CD14-positive monocyte (primary cell): ENCODE data around the gene PRM3. TPM values are rescaled to one million over a fixed set of nuclear protein-coding genes. Genes with fewer than 3 reads are reported as not detected.

ENCODE experiments used
- DNase-seq, 3 donors: peaks; one replicate each; pipeline ENCODE4 v3.0.0-alpha.2; 2011 to 2022
- H2AFZ ChIP-seq: 2 replicates; pipeline ENCODE4 v1.6.0; 2012; ENCODE audit warnings: mild to moderate bottlenecking, low read depth, low read length, inconsistent platforms; ENCODE audit not compliant: insufficient read depth, poor library complexity, severe bottlenecking
- H3K27ac ChIP-seq, 2 donors: 1 replicate in 1 of 2; 2 replicates in 1 of 2; pipeline ENCODE4 v1.5.1; 2012 to 2013; ENCODE audit warnings: low read length in 2 of 2, control low read depth in 1 of 2, inconsistent platforms in 1 of 2, low read depth in 1 of 2, mild to moderate bottlenecking in 1 of 2
- H3K27me3 ChIP-seq, 2 donors: one replicate each; pipeline versions ENCODE4 v1.6.0 to v1.6.1; 2011 to 2013; ENCODE audit warnings: low read length in 2 of 2; ENCODE audit not compliant: control insufficient read depth in 2 of 2, insufficient read depth in 2 of 2
- H3K36me3 ChIP-seq, 2 donors: replicated peaks in 1 of 2; 1 replicate in 1 of 2; 2 replicates in 1 of 2; pipeline versions ENCODE4 v1.5.1 to v1.6.1; 2012 to 2013; ENCODE audit warnings: low read length in 2 of 2, control low read depth in 1 of 2, inconsistent platforms in 1 of 2, mild to moderate bottlenecking in 1 of 2; ENCODE audit not compliant: insufficient read depth in 2 of 2, control insufficient read depth in 1 of 2
- H3K4me1 ChIP-seq, 2 donors: 1 replicate in 1 of 2; 2 replicates in 1 of 2; pipeline versions ENCODE4 v1.5.1 to v1.6.1; 2012 to 2013; ENCODE audit warnings: low read length in 2 of 2, control low read depth in 1 of 2, inconsistent platforms in 1 of 2, mild to moderate bottlenecking in 1 of 2, moderate library complexity in 1 of 2; ENCODE audit not compliant: insufficient read depth in 2 of 2, control insufficient read depth in 1 of 2
- H3K4me2 ChIP-seq: replicated peaks from 2 replicates; pipeline ENCODE3; 2012; ENCODE audit warnings: low read length, moderate library complexity, mild to moderate bottlenecking; ENCODE audit not compliant: poor library complexity, severe bottlenecking; ENCODE audit errors: extremely low read depth
- H3K4me3 ChIP-seq, 3 experiments: fragments of 200-600 bp in 1 of 3; sonication (generic) in 1 of 3; replicated peaks in 1 of 3; 1 replicate in 2 of 3; 2 replicates in 1 of 3; pipeline ENCODE4 v1.5.1; 2011 to 2013; ENCODE audit warnings: low read length in 3 of 3, mild to moderate bottlenecking in 3 of 3, control low read depth in 2 of 3, low read depth in 2 of 3, inconsistent platforms in 1 of 3, moderate library complexity in 1 of 3
- H3K79me2 ChIP-seq: 2 replicates; pipeline ENCODE4 v1.6.0; 2012; ENCODE audit warnings: mild to moderate bottlenecking, control low read depth, inconsistent platforms, low read length, moderate library complexity; ENCODE audit not compliant: insufficient read depth
- H3K9ac ChIP-seq: 2 replicates; pipeline ENCODE4 v1.6.0; 2017; ENCODE audit warnings: low read length, mild to moderate bottlenecking; ENCODE audit not compliant: insufficient read depth, poor library complexity, severe bottlenecking
- H3K9me3 ChIP-seq, 2 donors: replicated peaks in 1 of 2; 1 replicate in 1 of 2; 2 replicates in 1 of 2; pipeline versions ENCODE4 v1.5.1 to v1.6.1; 2012 to 2013; ENCODE audit warnings: low read length in 2 of 2, control low read depth in 1 of 2; ENCODE audit not compliant: control insufficient read depth in 1 of 2, insufficient read depth in 1 of 2
- H4K20me1 ChIP-seq: 2 replicates; pipeline ENCODE4 v1.6.0; 2012; ENCODE audit warnings: mild to moderate bottlenecking, low read length, control low read depth, moderate library complexity; ENCODE audit not compliant: insufficient read depth
- H3K27ac Mint-ChIP-seq, 7 donors: one replicate each; pipeline ENCODE4 v1.8.0; 2020; ENCODE audit warnings: mild to moderate bottlenecking in 7 of 7, mixed read lengths in 7 of 7, moderate library complexity in 6 of 7, inconsistent platforms in 2 of 7
- H3K27me3 Mint-ChIP-seq, 3 donors: one replicate each; pipeline ENCODE4 v1.8.0; 2021 to 2022; ENCODE audit warnings: low read depth in 3 of 3, mild to moderate bottlenecking in 3 of 3, mixed read lengths in 3 of 3, moderate library complexity in 3 of 3, inconsistent platforms in 1 of 3
- H3K36me3 Mint-ChIP-seq, 2 donors: one replicate each; pipeline ENCODE4 v1.8.0; 2020; ENCODE audit warnings: mixed read lengths in 2 of 2, inconsistent platforms in 1 of 2, mild to moderate bottlenecking in 1 of 2
- H3K4me1 Mint-ChIP-seq: one replicate; pipeline ENCODE4 v1.8.0; 2020; ENCODE audit warnings: mild to moderate bottlenecking, mixed read lengths
- H3K4me3 Mint-ChIP-seq, 2 donors: one replicate each; pipeline ENCODE4 v1.8.0; 2020; ENCODE audit warnings: mild to moderate bottlenecking in 2 of 2, mixed read lengths in 2 of 2, moderate library complexity in 1 of 2
- H3K9me3 Mint-ChIP-seq, 7 donors: one replicate each; pipeline ENCODE4 v1.8.0; 2020 to 2022; ENCODE audit warnings: mixed read lengths in 7 of 7, mild to moderate bottlenecking in 6 of 7, moderate library complexity in 6 of 7, inconsistent platforms in 2 of 7
- CTCF ChIP-seq: fragments of 200-600 bp; IDR thresholded peaks from one replicate; pipeline ENCODE4 v1.8.0; 2022; ENCODE audit warnings: antibody characterized with exemption, mild to moderate bottlenecking
- WGBS: methylation state at CpG from one replicate; pipeline ENCODE4 v1.1.5; 2013; ENCODE audit warnings: missing lambda C conversion rate; ENCODE audit not compliant: insufficient coverage; 5-methylcytosine and 5-hydroxymethylcytosine counted together
- intact Hi-C, 2 donors: fragments of 100-400 bp; cut with micrococcal nuclease; formaldehyde crosslinking; loops; one replicate each; pipeline versions ENCODE4 v1.15.0 to v1.15.1; 2023
- polyA plus RNA-seq, 3 donors: library from polyadenylated mRNA; depleted of rRNA in 1 of 3; unstranded in 2 of 3; stranded (reverse) in 1 of 3; fragments of 300-500 nt in 2 of 3; fragments of >200 nt in 1 of 3; fragmentation: Illumina TruSeq in 2 of 3; gene quantifications; 1 replicate in 2 of 3; 2 replicates in 1 of 3; pipeline ENCODE4 v1.2.3, GENCODE V29; 2012 to 2021

The PRM3 gene
- polyA plus RNA-seq, 3 donors = not detected

GRCh38 chr16:11278681-11279628 is 5.5 kb upstream of the PRM3 start:
- peaks cover 9 to 12% (median 10%) of the 10 kb centered on the region in 3 donors for H3K27me3 Mint-ChIP-seq
- H3K4me2 ChIP-seq = no peak overlapping the region
- no peaks in the 10 kb centered on the region for H4K20me1 ChIP-seq
- H3K27ac ChIP-seq = no peak overlapping the region
- H3K4me3 ChIP-seq = no peak overlapping the region
- peak overlapping the region in 1 of 2 donors; percentile 24 for H3K4me3 Mint-ChIP-seq
- H3K27me3 ChIP-seq = peaks cover 0 to 1% of the 10 kb centered on the region in 2 donors
- DNase-seq = peak in 2 of 3 donors; percentile 14 to 25
- H3K4me1 ChIP-seq = no peaks in the 10 kb centered on the region
- 81% methylated on average over 6 of the region's 7 CpGs for WGBS
- TF ChIP-seq CTCF = no peak
- peaks cover 15% of the 10 kb centered on the region for H3K4me1 Mint-ChIP-seq
- H3K27ac Mint-ChIP-seq = peak overlapping the region in 2 of 7 donors; percentile 42 to 58
- H3K36me3 ChIP-seq = no peaks in the 10 kb centered on the region
- no peak overlapping the region for H3K9ac ChIP-seq
- H3K79me2 ChIP-seq = no peaks in the 10 kb centered on the region
- intact Hi-C loops = no loop called here
- no peak overlapping the region for H2AFZ ChIP-seq
- H3K9me3 ChIP-seq = no peaks in the 10 kb centered on the region
- no peaks in the 10 kb centered on the region for H3K36me3 Mint-ChIP-seq
- H3K9me3 Mint-ChIP-seq = peaks cover 0 to 2% (median 0%) of the 10 kb centered on the region in 7 donors

GRCh38 chr16:11277607-11278337 is 4.3 kb upstream of the PRM3 start:
- no peaks in the 10 kb centered on the region for H3K36me3 ChIP-seq
- no peaks in the 10 kb centered on the region for H4K20me1 ChIP-seq
- DNase-seq = no peak
- intact Hi-C loops = no loop called here
- no peaks in the 10 kb centered on the region for H3K9me3 ChIP-seq
- no peak overlapping the region for H3K27ac Mint-ChIP-seq
- H3K4me3 ChIP-seq = no peak overlapping the region
- peaks cover 9 to 11% (median 9%) of the 10 kb centered on the region in 3 donors for H3K27me3 Mint-ChIP-seq
- no peaks in the 10 kb centered on the region for H3K79me2 ChIP-seq
- no peak overlapping the region for H3K9ac ChIP-seq
- H2AFZ ChIP-seq = no peak overlapping the region
- peaks cover 0 to 4% of the 10 kb centered on the region in 2 donors for H3K27me3 ChIP-seq
- H3K4me3 Mint-ChIP-seq = no peak overlapping the region
- no peak for TF ChIP-seq CTCF
- H3K36me3 Mint-ChIP-seq = no peaks in the 10 kb centered on the region
- no peak overlapping the region for H3K4me2 ChIP-seq
- H3K4me1 ChIP-seq = no peaks in the 10 kb centered on the region
- no peak overlapping the region for H3K27ac ChIP-seq
- WGBS = 84% methylated on average over 7 of the region's 12 CpGs
- H3K4me1 Mint-ChIP-seq = peaks cover 12% of the 10 kb centered on the region
- H3K9me3 Mint-ChIP-seq = peaks cover 0 to 2% (median 0%) of the 10 kb centered on the region in 7 donors
